Stimulated activated CD4-positive, alpha-beta T cell treated with anti-CD3 and anti-CD28 coated beads, Interleukin-12 subunit alpha, Interleukin-12 subunit beta, amount 100 ng/mL, for 4 hours (primary cell): ENCODE measurements around the gene NUTF2.
"Not testable (repeated sequence)": the region's sequence is repeated elsewhere in the genome, so short reads cannot be mapped to it uniquely, and the experiment has no call there.

Experiments used
- DNase-seq: peaks from one replicate; pipeline ENCODE4 v3.0.0-alpha.2; 2020

The NUTF2 gene

DNA sequence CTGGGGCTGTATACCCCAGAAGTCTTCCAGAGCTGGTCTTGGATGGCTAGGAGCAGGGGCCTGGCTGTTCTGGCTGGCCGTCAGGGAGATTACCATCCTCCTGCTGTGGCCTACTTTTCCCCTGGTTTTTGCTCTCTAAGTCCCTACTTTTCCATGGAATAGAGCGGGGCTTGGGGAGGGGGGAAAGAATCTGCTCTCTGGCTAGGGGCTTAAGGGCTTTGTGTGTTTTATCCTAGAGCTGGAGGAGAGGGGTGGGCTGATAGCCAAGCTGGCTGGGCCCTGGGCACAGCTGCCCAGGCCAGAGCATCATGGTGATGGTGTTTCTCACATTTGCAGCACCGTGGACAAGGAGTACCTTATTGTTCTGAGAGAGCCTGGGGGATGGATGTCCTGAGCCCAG is 41.6 kb downstream of the NUTF2 start:
- no peak for DNase-seq

DNA sequence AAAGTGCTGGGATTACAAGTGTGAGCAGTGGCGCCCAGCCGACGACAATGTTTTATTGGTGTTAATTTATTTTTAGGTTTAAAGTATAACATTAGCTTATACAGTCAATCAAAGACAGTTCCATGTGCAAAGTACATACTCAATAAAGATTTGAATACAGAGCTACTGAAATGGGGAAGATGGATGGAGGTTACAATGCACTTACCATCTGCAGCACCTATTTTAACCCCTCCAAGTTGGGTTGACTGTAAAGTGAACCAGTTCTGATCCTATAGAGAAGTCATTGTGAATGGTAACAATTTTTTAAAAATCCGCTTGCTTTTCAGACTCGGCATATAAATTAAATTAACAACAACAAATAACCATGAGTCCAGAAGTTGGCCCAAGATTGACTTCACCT is 45.6 kb downstream of the NUTF2 start:
- DNase-seq = no peak

DNA sequence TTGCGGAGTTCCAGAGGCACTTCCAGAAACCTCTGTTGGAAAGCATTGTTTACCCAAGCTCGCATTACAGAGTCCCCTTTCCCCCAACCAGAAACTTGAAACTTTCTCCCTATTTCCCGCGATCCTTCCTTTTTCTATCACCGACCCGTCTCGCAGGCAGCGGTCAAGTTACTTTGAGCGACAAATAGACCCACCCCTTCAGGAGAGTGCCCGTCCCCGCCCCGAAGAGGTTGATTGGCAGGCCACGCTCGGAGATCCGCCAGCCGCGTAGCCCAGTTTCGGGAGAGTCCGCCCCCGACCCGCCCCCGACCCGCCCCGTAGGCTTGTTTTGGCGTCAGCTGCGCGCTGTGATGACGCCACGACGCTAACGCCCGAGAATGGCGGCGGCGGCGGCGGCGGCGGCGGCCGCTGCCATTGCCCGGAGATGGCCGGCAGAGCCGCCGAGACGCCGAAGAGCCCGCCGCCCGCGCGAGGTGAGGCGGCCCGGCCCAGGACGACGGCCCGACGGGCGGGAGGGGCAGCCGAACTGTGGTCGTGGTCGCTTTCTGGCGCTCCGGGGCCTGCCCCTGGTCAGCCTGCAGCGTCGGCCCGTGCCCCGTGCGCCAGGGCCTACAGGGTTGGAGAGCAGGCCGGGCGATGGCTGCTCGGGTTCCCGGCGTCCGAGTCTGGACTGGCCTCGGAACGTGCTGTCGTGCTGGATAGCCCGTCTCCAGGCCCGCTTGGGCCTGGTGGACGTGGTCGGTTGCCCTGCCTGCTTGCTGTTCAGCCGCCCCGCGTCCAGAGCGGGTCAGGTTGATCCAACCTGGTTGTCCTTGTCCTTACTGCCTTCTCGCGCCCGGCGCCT is 46.4 kb downstream of the NUTF2 start, which contains the start of gene PSKH1:
Gene PSKH1 (plus strand): TSS at position 356 of the 844 bp plus-strand sequence. CDS start 15,496 bp downstream, outside the sequence.
- DNase-seq = peak; percentile 94

DNA sequence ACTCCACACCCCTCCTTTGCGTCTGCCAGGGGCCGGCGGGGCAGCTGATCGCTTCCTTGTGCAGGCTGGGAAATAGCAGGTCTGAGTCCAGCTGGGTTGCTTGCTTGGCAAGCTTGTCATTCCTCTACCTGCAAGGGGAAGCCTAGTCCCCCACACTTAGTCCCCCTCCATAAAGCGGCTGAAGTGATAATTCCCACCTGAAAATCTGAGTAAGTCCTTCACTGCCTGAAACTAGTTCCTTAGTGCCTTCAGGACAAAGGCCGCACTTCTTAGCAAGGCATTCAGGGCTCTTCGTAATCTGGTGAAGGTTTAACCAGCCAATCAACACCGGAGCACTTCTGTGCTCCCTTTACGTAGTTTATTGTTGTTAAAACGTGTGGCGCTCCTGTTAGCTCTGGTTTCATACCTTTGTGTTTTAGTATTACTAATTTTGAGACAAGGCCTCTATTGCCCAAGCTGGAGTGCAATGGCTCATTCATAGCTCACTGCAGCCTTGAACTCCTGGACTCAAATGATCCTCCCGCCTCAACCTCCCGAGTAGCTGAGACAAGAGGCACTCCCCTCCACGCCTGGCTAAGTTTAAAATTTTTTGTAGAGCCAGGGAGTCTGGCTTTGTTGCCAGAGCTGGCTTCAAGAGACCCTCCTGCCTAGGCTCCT is 47.1 kb downstream of the NUTF2 start:
- DNase-seq = no peak

DNA sequence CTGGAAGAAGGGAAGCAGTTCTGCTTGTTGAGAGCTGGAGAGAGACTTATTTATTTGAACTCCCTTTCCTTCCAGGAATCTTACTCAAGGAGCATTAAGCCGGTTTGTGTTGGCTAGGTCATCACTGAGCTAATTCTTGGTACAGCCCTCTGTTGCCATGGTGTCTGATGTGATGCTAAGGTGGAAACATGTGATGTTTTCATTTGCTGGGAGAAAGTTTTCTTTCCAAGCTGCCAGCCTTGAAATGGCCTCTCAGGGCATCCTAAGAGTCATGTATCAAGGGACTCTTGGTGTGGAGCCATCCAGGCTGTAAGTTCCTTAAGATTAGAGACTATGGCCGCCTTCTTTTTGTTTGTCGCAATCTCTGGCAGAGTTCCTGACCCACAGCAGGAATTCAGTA is 50.5 kb downstream of the NUTF2 start:
- DNase-seq = no peak

DNA sequence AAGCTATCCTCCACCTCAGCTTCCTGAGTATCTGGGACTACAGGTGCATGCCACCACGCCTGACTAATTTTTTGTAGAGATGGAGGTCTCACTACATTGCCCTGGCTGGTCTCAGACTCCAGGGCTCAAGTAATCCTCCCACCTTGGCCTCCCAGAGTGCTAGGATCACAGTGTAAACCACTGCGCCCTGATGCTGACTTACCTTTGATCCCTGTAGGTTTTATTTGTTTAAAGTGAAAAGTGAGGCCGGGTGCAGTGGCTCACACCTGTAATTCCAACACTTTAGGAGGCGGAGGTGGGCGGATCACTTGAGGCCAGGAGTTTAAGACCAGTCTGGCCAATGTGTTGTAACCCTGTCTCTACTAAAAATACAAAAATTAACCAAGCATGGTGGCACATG is 55.0 kb downstream of the NUTF2 start:
- no peak for DNase-seq

DNA sequence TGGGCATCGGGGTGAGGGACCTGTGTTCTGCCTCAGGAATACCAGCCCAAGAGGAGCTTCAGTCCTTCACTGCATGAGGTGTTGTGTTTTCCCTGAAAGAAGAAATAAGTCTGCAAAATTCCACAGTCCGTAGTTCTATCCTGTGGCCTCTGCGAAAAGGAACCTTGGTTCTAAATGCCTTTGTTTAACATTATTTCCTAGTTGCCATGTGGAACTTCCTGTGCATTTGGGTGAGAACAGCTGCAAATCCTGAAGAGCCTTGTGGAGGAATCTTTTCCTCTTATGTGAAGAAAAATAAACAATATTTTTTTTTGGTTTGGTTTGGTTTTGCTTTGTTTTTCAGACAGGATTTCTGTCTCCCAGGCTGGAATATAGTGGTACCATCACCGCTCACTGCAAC is 56.1 kb downstream of the NUTF2 start:
- no peak for DNase-seq

DNA sequence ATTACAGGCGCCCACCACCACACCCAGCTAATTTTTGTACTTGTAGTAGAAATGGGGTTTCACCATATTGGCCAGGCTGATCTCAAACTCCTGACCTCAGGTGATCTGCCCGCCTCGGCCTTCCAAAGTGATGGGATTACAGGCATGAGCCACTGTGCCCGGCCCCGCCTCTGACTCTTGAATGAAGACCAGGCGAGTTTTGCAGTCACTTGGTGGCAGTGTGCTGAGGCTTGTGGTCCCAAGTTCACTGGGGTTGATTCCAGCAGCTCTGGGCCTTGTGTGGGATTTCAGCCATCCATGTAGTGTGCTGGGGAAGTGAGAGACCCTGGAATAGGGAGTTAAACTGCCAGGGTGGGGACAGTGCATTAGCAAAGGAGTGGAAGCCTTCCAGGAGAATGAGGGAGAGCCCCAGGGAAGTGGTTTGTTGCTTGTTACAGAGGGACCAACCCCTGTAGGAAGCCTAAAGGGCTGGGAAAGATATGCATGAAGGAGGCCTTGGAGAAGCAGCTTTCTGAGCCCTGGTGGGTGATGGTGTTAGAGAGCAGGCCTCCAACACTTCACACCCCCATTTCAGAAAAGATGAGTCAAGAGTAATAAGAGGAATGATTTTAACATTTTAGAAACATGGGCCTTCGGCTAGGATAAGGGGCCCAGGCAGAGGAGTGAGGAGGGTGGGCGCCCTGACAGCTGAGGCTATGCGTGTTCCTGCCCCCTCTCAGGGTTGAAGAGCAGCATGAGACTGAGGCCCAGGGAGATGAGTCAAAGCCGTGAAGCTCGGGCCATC is 60.9 kb downstream of the NUTF2 start:
- no peak for DNase-seq

DNA sequence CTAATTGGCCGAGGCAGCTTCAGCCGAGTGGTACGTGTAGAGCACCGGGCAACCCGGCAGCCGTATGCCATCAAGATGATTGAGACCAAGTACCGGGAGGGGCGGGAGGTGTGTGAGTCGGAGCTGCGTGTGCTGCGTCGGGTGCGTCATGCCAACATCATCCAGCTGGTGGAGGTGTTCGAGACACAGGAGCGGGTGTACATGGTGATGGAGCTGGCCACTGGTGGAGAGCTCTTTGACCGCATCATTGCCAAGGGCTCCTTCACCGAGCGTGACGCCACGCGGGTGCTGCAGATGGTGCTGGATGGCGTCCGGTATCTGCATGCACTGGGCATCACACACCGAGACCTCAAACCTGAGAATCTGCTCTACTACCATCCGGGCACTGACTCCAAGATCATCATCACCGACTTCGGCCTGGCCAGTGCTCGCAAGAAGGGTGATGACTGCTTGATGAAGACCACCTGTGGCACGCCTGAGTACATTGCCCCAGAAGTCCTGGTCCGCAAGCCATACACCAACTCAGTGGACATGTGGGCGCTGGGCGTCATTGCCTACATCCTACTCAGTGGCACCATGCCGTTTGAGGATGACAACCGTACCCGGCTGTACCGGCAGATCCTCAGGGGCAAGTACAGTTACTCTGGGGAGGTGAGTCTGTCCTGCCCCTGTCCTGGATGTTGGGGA is 62.5 kb downstream of the NUTF2 start:
- DNase-seq = no peak

DNA sequence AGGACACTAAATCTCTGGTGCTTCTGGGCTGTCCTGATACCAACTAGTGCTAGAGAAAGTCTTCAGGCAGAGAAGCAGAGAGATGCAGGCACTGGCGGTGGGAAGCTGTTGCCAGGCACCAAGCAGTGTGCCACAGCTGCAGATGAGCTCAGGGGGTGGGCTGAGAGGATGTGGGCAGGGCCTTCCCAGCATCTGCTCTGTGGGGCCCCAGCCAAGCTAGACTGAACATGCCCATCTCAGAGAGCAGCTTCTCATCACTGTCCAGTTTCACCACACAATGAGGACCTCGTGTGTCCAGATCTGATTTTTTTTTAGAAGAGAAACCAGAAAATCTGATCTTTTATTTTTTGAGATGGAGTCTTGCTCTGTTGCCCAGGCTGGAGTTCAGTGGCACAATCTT is 63.4 kb downstream of the NUTF2 start:
- no peak for DNase-seq

DNA sequence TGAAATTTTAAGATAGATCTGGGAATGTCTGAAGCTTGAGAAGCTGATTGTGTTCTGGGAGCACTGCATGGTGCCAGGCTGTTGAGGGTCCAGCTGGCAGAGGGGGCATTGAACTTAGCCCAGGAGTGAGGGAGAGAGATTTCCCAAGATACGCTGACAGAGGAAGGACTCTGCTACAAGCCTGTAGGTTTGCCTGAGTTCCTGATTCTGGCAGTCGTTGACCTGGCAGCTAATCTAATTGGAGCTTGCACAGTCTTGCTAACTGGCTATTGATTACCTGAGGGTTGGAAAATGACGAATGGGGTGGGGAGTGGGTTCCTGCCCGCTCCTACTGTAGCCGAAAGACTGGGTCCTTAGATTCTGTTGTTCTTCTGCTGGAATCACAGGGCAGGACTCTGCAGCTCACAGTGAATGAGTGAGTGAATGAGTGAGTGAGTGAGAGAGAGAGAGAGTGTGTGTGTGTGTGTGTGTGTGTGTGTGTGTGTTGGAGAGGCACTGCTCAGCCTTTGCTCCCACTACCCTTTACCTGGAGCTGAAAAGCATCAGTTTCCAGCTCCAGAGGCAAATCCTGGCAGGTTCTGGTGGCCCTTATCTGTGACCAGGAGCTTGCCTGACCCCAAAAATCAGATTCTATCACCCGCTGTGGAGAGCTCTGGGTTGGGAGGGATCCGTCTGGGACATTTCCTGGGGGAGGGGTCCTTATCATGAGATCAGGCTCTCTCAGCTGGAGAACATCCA is 68.2 kb downstream of the NUTF2 start:
- DNase-seq = no peak

DNA sequence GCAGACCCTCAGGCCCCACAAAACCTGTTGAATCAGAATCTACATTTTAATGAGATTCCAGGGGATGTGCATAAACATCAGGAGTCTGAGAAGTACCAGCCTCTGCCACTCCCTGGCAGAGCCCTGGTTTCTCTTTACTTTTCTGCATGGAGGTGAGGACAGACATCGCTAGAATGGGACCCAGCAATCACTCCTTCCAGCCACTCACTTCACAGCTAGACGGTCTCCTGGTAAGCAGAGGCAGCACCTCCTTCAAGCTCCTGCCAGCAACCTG is 68.7 kb downstream of the NUTF2 start:
- DNase-seq = not testable (repeated sequence)

DNA sequence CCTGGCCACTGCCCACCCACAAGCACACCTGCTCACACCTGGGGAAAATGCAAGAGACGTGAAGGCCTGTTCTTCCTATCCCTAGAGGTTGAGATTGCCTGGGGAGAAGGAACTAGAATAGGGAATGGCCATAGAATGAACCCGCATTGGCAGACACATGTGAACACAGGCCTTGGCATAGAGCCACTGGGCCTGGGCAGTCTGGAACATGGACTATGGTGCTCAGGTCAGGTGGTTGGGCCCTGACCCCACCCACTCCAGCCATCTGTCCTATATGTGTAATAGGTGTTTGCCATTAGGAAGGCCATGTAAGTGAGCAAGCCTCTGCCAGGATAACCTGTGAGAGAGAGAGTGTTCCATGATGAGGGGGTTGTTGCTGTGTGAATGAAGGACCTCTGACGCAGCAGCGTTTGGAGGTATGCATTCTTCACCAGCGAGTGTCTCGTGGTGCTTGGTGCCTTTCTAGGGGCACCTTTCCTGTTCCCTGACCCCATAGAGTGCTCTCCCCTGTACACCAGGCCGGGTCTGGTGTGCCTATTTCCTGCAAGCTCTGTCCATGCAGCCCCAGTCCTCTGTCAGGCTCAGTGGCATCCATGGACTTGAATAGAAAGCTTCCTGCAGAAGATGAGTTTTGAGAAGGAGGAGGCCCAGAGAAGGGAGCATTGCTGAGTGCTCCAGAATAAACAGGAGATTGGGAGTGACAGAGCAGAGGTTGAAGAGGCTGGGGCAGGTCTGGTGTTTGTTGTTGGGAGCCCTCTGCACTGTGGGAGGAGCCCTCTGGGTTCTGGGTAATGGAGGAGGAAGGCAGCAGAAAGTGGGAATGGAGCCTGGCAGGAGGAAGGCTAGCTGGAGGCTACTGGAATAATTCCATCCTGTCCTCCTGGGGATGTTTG is 69.3 kb downstream of the NUTF2 start:
- DNase-seq = no peak

DNA sequence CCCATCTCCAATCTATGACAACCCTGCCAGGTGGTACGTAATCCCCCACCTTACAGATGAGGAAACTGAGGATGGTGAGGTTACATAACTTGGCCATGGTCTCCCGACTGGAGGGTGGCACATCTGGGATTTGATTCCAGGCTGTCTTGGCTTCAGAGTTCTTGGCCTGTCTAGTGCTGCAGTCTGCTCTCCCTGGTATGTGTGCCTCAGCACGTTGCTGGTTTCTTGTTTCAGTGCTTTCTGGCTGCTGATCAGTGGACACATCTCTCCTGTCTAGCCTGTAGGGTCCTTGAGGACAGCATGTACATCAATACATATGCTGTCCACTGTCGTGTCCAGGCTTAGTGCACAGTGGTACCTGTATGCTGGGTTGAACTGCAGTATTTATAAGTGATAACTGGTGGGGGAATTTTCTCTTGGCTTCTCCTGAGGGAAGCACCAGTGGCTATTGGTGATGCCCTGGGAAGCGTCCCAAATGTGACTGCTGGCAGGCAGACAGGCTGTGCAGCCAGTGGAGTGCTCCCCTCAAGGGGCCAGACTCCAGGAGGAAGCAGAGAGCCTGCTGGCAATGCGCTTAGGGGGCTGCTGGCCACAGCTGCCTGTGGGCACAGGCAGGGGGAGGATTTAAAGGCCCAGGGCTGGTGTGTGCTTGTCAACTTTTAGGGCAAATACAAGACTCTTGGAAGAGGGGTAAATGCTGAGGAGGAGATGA is 70.6 kb downstream of the NUTF2 start:
- DNase-seq = no peak

DNA sequence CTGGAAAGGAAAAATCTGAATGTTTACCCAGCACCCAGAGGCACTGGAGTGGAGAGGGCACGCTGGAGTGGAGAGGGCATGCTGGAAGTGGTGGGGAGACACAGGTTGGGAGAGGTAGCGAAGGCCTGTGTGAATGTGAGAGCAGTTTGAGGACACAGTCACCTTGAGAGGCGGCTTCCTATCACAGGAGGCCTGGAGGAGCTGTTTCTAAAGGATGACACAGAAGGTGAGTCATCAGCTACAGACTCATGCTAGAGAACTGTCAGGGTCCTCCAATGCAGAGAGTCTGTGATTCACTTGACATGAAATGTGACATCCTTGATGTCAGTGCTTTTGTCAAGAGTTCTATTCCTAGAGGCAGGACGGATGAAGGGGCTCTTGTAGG is 71.1 kb downstream of the NUTF2 start:
- DNase-seq = peak; percentile 40

DNA sequence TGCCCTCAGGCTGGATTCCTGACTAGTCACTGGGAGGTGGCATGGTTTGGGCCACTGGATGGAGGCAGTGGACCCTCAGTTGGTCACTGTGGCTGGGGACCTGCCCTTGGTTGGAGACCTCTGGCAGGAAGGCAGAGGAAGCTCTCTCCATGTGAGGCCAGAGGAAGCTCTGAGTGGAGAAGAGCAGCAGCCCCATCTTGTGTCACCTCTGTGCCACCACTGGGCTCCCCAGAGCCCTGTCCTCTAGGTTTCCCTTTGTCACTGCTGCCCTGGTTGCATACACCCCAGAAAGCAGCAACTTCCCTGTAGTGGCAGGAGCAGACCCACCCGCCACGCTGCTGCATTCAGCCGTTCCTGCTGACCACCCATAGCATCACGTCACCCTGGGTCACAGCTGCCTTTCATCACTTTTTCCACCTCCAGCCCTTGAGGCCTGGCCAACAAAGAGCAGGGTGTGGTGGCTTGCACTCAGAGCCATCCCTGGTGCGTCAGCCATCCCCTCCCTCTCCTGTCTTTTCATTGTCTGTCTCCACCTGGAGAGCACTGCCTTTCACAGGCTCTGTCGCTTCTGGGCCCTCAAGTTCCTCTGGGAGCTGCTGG is 73.0 kb downstream of the NUTF2 start:
- DNase-seq = no peak
